ENCODE data around the gene DUSP21.

DNA sequence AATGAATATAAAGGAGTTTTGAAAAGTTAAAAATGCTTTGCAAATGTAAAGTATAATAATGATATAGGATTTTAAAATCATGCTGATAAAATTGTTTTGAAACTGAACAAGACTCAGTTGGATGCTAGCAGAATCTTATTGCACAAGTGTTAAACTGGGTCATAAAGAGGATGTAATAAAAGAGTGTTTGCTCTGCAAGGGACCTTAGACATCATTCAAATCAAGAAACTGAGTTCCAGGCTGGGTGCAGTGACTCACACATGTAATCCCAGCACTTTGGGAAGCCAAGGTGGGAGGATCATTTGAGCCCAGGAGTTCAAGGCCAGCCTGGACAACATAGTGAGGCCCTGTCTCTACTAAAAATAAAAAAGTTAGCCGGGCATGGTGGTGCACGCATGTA lies 27.5 kb upstream of the DUSP21 start:
- TF ChIP-seq TCF4 (CRISPR knock-in tag; IDR thresholded peaks at IDR 0.05; ENCODE audit: borderline replicate concordance) = no peak
- no peak for TF ChIP-seq ESRRG (CRISPR knock-in tag; IDR thresholded peaks at IDR 0.05)
- no peak for TF ChIP-seq SNAI2 (CRISPR knock-in tag; IDR thresholded peaks at IDR 0.05)
- no peak for TF ChIP-seq OSR1 (CRISPR knock-in tag; IDR thresholded peaks at IDR 0.05)
